ENCODE data around the gene SUN1. TPM values are rescaled to one million over a fixed set of nuclear protein-coding genes. Genes with fewer than 3 reads are reported as not detected.

SUN1 gene
- total RNA-seq, 6 experiments from 2014 or later: 51.0 to 69.8 (median 61.2) TPM

DNA sequence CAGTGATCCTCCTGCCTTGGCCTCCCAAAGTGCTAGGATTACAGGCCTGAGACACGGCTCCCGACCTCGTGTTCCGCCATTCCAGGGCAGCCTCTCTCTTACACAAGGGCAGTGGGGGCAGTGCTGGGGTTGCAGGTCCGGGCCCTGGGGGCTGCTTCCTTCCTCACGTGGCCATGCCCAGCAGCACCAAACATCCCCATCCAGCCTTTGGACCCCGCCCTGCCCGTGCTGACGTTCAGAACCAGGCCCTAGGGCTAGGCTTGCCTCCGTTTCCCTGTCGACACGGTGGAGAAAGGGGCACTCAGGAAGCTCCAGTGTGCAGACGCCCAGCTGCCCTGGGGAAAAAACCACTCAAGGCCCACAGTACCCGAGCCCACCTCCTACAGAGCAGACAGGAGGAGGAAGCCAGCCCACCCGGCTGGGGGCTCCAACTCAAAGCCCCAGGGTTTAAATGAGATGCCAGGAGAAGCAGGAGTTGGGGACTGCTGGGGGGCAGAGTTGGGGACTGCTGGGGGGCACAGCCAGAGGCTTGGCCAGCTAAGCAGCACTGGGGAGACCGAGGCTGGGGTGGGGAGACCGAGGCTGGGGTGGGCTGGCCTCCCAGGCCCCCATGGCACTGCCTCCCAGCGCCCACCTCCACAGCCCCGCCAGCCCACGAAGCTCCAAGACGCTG lies 86.3 kb downstream of the SUN1 start:
- TF ChIP-seq, protein P1, sequence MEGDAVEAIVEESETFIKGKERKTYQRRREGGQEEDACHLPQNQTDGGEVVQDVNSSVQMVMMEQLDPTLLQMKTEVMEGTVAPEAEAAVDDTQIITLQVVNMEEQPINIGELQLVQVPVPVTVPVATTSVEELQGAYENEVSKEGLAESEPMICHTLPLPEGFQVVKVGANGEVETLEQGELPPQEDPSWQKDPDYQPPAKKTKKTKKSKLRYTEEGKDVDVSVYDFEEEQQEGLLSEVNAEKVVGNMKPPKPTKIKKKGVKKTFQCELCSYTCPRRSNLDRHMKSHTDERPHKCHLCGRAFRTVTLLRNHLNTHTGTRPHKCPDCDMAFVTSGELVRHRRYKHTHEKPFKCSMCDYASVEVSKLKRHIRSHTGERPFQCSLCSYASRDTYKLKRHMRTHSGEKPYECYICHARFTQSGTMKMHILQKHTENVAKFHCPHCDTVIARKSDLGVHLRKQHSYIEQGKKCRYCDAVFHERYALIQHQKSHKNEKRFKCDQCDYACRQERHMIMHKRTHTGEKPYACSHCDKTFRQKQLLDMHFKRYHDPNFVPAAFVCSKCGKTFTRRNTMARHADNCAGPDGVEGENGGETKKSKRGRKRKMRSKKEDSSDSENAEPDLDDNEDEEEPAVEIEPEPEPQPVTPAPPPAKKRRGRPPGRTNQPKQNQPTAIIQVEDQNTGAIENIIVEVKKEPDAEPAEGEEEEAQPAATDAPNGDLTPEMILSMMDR (IDR thresholded peaks at IDR 0.05): no peak
- H3K4me3 Mint-ChIP-seq: no peak overlapping the region
- H3K27ac Mint-ChIP-seq: no peak overlapping the region
- no peaks in the 10 kb centered on the region for H3K9me3 Mint-ChIP-seq
- H3K27me3 Mint-ChIP-seq (ENCODE audit: insufficient read depth): peaks cover 3% of the 10 kb centered on the region
- no peak for DNase-seq
- no peaks in the 10 kb centered on the region for H3K36me3 Mint-ChIP-seq (ENCODE audit: low read depth)
- no peaks in the 10 kb centered on the region for H3K4me1 Mint-ChIP-seq (ENCODE audit: low read depth)

DNA sequence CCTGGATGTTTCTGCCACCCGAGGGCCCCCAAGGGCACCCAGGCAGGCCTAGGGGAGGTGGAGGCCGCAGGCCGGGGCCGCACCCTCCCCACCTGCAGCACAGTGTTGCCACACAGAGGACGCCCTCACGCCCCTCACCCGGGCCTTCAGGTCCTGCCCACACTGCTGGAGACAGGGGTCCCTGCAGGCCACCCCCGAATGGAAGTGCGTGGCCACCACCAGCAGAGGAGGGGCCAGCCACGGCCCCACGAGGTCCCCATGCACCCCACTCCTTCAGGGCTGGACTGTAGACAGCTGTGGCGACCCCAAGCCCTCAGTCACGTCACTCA lies 86.8 kb downstream of the SUN1 start:
- H3K27ac Mint-ChIP-seq: no peak overlapping the region
- H3K9me3 Mint-ChIP-seq: no peaks in the 10 kb centered on the region
- H3K4me3 Mint-ChIP-seq: no peak overlapping the region
- TF ChIP-seq, protein P1 (IDR thresholded peaks at IDR 0.05): no peak
- DNase-seq: no peak
- H3K36me3 Mint-ChIP-seq (ENCODE audit: low read depth): no peaks in the 10 kb centered on the region
- no peaks in the 10 kb centered on the region for H3K4me1 Mint-ChIP-seq (ENCODE audit: low read depth)
- peaks cover 3% of the 10 kb centered on the region for H3K27me3 Mint-ChIP-seq (ENCODE audit: insufficient read depth)

DNA sequence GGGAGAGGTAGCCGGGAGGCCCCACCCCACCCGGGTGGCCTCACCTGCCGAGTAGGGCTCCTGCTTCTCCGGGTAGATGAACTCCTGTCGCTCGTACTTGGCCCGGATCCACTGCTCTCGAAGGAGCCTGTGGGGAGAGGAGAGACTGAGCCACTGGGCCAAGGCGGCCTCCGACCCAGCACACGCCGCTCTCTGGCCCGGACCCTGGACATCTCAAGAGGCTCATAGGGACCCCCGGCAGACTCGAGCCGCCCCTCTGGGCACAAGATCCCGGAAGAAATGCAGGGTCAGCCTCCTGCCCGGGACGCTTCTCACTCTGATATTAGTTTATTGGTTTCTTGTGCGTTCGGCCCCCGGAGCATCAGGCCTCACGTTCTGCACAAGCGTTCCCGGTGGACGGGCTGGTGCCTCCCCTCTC lies 87.7 kb downstream of the SUN1 start:
- no peaks in the 10 kb centered on the region for H3K4me1 Mint-ChIP-seq (ENCODE audit: low read depth)
- H3K9me3 Mint-ChIP-seq: no peaks in the 10 kb centered on the region
- H3K27ac Mint-ChIP-seq: no peak overlapping the region
- H3K4me3 Mint-ChIP-seq: no peak overlapping the region
- no peaks in the 10 kb centered on the region for H3K36me3 Mint-ChIP-seq (ENCODE audit: low read depth)
- TF ChIP-seq, protein P1 (IDR thresholded peaks at IDR 0.05): no peak
- peaks cover 3% of the 10 kb centered on the region for H3K27me3 Mint-ChIP-seq (ENCODE audit: insufficient read depth)
- DNase-seq: no peak

DNA sequence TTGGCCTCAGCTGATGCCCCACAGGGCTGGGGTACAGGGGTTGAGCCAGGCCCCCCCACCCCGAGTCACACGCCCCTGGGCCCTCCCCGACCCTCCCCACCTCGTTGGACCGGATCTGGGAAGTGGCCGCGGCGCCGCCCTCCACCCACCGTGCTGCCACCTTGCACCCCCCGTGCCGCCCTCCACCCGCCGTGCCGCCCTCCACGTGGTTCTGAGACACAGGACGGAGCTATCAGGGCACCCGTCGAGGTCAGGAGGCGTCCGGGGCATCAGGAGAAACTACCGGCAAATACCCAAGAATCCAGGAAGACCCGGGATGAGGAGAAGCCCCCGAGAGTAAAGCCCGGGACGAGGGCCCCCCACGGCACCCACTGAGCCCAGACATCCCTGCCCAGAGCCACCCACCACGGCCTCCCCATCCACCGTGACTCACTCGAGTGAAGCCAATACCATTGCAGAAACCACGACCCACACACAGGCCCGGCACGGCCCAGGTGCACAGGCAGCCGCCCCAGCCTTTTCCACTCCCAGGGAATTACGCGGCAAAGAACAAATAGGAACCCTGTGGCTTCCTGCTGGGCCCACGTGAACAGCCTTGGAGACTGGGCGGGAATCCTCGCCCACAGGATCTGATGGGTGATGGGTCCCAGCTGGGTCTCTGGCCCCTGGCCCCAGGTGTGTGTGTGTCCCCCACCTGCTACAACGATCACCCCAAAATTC lies 88.2 kb downstream of the SUN1 start:
- Mint-ChIP-seq H3K9me3 (no peaks in the 10 kb centered on the region), H3K4me1 (ENCODE audit: low read depth) (no peaks in the 10 kb centered on the region), H3K36me3 (ENCODE audit: low read depth) (no peaks in the 10 kb centered on the region), H3K4me3 (no peak overlapping the region), H3K27ac (no peak overlapping the region), H3K27me3 (ENCODE audit: insufficient read depth) (peaks cover 3% of the 10 kb centered on the region)
- DNase-seq: no peak
- TF ChIP-seq, protein P1 (IDR thresholded peaks at IDR 0.05): no peak

DNA sequence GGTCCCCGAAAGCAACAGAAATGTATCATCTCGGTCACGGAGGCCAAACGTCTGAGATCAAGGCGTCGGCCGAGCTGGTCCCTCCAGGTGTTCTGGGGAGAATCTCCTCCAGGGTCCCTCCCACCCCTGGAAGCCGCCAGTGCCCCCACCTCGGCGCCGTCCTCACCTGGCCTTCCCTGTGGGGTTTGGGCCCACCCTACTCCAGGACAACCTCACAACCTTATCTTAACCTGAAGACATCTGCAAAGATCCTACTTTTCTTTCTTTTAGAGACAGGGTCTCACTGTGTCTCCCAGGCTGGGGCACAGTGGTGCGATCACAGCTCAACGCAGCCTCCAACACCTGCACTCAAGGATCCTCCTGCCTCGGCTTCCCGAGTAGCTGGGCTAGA lies 88.8 kb downstream of the SUN1 start:
- Mint-ChIP-seq H3K27ac (no peak overlapping the region), H3K9me3 (no peaks in the 10 kb centered on the region), H3K4me1 (ENCODE audit: low read depth) (no peaks in the 10 kb centered on the region), H3K27me3 (ENCODE audit: insufficient read depth) (peaks cover 3% of the 10 kb centered on the region), H3K36me3 (ENCODE audit: low read depth) (no peaks in the 10 kb centered on the region), H3K4me3 (no peak overlapping the region)
- DNase-seq: no peak
- TF ChIP-seq, protein P1 (IDR thresholded peaks at IDR 0.05): no peak
